Esophagus (tissue), 2 donors: ENCODE measurements around the gene PDLIM5. TPM values are rescaled to one million over a fixed set of nuclear protein-coding genes. Genes with fewer than 3 reads are reported as not detected.

Experiments
- H3K27ac ChIP-seq, 2 donors: one replicate each; pipeline ENCODE4 v1.5.1; 2013; ENCODE audit warnings: low read depth in 2 of 2, mild to moderate bottlenecking in 2 of 2, inconsistent platforms in 1 of 2, low read length in 1 of 2, moderate library complexity in 1 of 2
- H3K27me3 ChIP-seq, 2 donors: one replicate each; pipeline ENCODE4 v1.6.1; 2013; ENCODE audit warnings: low read length in 2 of 2, control low read depth in 1 of 2, mild to moderate bottlenecking in 1 of 2; ENCODE audit not compliant: insufficient read depth in 2 of 2, control insufficient read depth in 1 of 2
- H3K36me3 ChIP-seq, 2 donors: one replicate each; pipeline ENCODE4 v1.6.1; 2013; ENCODE audit warnings: low read length in 1 of 2; ENCODE audit not compliant: control insufficient read depth in 2 of 2, insufficient read depth in 2 of 2
- H3K4me1 ChIP-seq, 2 donors: one replicate each; pipeline ENCODE4 v1.6.1; 2013; ENCODE audit warnings: low read length in 1 of 2; ENCODE audit not compliant: control insufficient read depth in 2 of 2, insufficient read depth in 2 of 2
- H3K4me3 ChIP-seq, 2 donors: one replicate each; pipeline ENCODE4 v1.5.1; 2013; ENCODE audit warnings: low read length in 2 of 2, mild to moderate bottlenecking in 2 of 2, low read depth in 1 of 2, moderate library complexity in 1 of 2
- H3K9me3 ChIP-seq, 2 donors: one replicate each; pipeline ENCODE4 v1.6.1; 2013; ENCODE audit warnings: mild to moderate bottlenecking in 2 of 2, low read depth in 1 of 2, low read length in 1 of 2, moderate library complexity in 1 of 2; ENCODE audit not compliant: control insufficient read depth in 2 of 2, insufficient read depth in 1 of 2
- WGBS, 2 donors: extraction: QIAGEN DNeasy Blood & Tissue Kit; methylation state at CpG; one replicate each; pipeline ENCODE4 v1.1.7; 2013; 5-methylcytosine and 5-hydroxymethylcytosine counted together
- polyA plus RNA-seq, 2 donors: library from polyadenylated mRNA; stranded (reverse); fragments of 200-250 nt; gene quantifications; one replicate each; pipeline ENCODE4 v1.2.3, GENCODE V29; 2013
- donor health status: healthy with polysubstance abuse.
- donor health status: Bipolar disorder and iron deficiency.

Gene PDLIM5
- polyA plus RNA-seq, 2 donors, result 40.0 to 41.5 TPM

GRCh38 chr4:94700298-94700697 is 248.6 kb downstream of the PDLIM5 start:
- Histone ChIP-seq H3K4me3 (no peak overlapping the region), H3K4me1 (no peaks in the 10 kb centered on the region), H3K36me3 (no peaks in the 10 kb centered on the region), H3K27ac (no peak overlapping the region), H3K9me3 (no peaks in the 10 kb centered on the region), H3K27me3 (no peaks in the 10 kb centered on the region)

GRCh38 chr4:94701631-94702300 is 250.0 kb downstream of the PDLIM5 start:
- Histone ChIP-seq H3K36me3 (no peaks in the 10 kb centered on the region), H3K27me3 (no peaks in the 10 kb centered on the region), H3K4me3 (no peak overlapping the region), H3K9me3 (no peaks in the 10 kb centered on the region), H3K27ac (no peak overlapping the region), H3K4me1 (no peaks in the 10 kb centered on the region)
- WGBS, 2 donors, result 67 to 75% methylated on average over 8 of the region's 8 CpGs

- H3K27ac ChIP-seq, result no peak overlapping the region
- no peaks in the 10 kb centered on the region for H3K9me3 ChIP-seq
- H3K36me3 ChIP-seq, result no peaks in the 10 kb centered on the region
- H3K4me3 ChIP-seq, result no peak overlapping the region
- WGBS, 2 donors, result 84 to 86% methylated on average over 5 of the region's 5 CpGs
- no peaks in the 10 kb centered on the region for H3K4me1 ChIP-seq
- H3K27me3 ChIP-seq, result no peaks in the 10 kb centered on the region
Observed at GRCh38 chr4:94711635-94712034, 259.9 kb downstream of the PDLIM5 start.

- H3K27me3 ChIP-seq, result no peaks in the 10 kb centered on the region
- H3K36me3 ChIP-seq, result no peaks in the 10 kb centered on the region
- no peak overlapping the region for H3K27ac ChIP-seq
- H3K4me3 ChIP-seq, result no peak overlapping the region
- no peaks in the 10 kb centered on the region for H3K9me3 ChIP-seq
- 70 to 71% methylated on average over 5 of the region's 5 CpGs for WGBS, 2 donors
- no peaks in the 10 kb centered on the region for H3K4me1 ChIP-seq
Observed at GRCh38 chr4:94714365-94715160, 262.8 kb downstream of the PDLIM5 start.

- Histone ChIP-seq H3K36me3 (no peaks in the 10 kb centered on the region), H3K9me3 (no peaks in the 10 kb centered on the region), H3K27ac (no peak overlapping the region), H3K27me3 (no peaks in the 10 kb centered on the region), H3K4me3 (no peak overlapping the region), H3K4me1 (no peaks in the 10 kb centered on the region)
- WGBS, 2 donors, result 82 to 83% methylated on average over 6 of the region's 6 CpGs
Observed at GRCh38 chr4:94715726-94716125, 264.0 kb downstream of the PDLIM5 start.

Other genes starting within 250 kb of the PDLIM5 start
- gene SMARCAD1, start 244.1 kb upstream of the PDLIM5 start, polyA plus RNA-seq, result 1 to 10 TPM; 7.2 to 8.5 TPM
- under 1 TPM; 0.33 to 0.44 TPM for gene HPGDS, start 109.1 kb upstream of the PDLIM5 start, polyA plus RNA-seq